Ovary (tissue), 9 donors: ENCODE measurements around the gene NFASC. TPM values are rescaled to one million over a fixed set of nuclear protein-coding genes. Genes with fewer than 3 reads are reported as not detected.

ENCODE experiments used
- DNase-seq, 5 donors: peaks; one replicate each; pipeline ENCODE4 v3.0.0-alpha.2; 2019 to 2020
- H3K27ac ChIP-seq, 2 donors: fragments of 200-600 bp; one replicate each; pipeline versions ENCODE4 v1.5.1 to v1.8.0; 2019 to 2022
- H3K27me3 ChIP-seq: fragments of 200-600 bp; one replicate; pipeline ENCODE4 v1.8.0; 2022
- H3K36me3 ChIP-seq: fragments of 200-600 bp; sonication (generic); one replicate; pipeline ENCODE4 v1.5.1; 2019
- H3K4me1 ChIP-seq: one replicate; pipeline ENCODE4 v1.8.1; 2013; ENCODE audit warnings: mild to moderate bottlenecking, moderate library complexity; ENCODE audit not compliant: insufficient read depth
- H3K4me3 ChIP-seq: fragments of 200-600 bp; sonication (generic); one replicate; pipeline ENCODE4 v1.5.1; 2017
- H3K9me3 ChIP-seq, 2 donors: fragments of 200-600 bp in 1 of 2; sonication (generic) in 1 of 2; one replicate each; pipeline versions ENCODE4 v1.5.1 to v1.8.1; 2013 to 2019; ENCODE audit warnings: mild to moderate bottlenecking in 1 of 2, moderate library complexity in 1 of 2
- EP300 ChIP-seq: sonication (generic); formaldehyde crosslinking; IDR thresholded peaks from one replicate; pipeline ENCODE4 v1.6.1; 2017; ENCODE audit warnings: antibody characterized with exemption
- POLR2A ChIP-seq: fragments of 450-650 bp; IDR thresholded peaks from one replicate; pipeline ENCODE4 v1.6.1; 2017; ENCODE audit warnings: antibody characterized with exemption, mild to moderate bottlenecking, moderate library complexity
- WGBS, 3 donors: extraction: QIAGEN DNeasy Blood & Tissue Kit in 1 of 3; methylation state at CpG; one replicate each; pipeline versions ENCODE4 v1.1.5 to v1.1.7; 2013 to 2017; 5-methylcytosine and 5-hydroxymethylcytosine counted together
- intact Hi-C, 4 donors: fragments of 100-400 bp; cut with DNase I; formaldehyde crosslinking; loops; one replicate each; pipeline versions ENCODE4 v1.11.0 to v1.15.1; 2022 to 2023
- polyA plus RNA-seq, 2 donors: library from polyadenylated mRNA; stranded (reverse); fragments of 200-250 nt in 1 of 2; fragments of 350-450 nt in 1 of 2; fragmentation: Illumina TruSeq in 1 of 2; extraction: RNeasy Lipid Tissue Mini Kit (QIAGEN cat#74804) in 1 of 2; gene quantifications; one replicate each; pipeline ENCODE4 v1.2.3, GENCODE V29; 2013 to 2014
- total RNA-seq, 7 donors: library from RNA; depleted of rRNA in 2 of 7; stranded (reverse); fragments of >200 nt in 2 of 7; fragmentation: NEBNext Ultra II Directional in 3 of 7; extraction: Animal tissue kit (Norgen Biotek cat#: 25700) in 3 of 7; gene quantifications; one replicate each; pipeline versions ENCODE4 v1.1.0 to v1.2.4, GENCODE V29; 2016 to 2023
- TF ChIP-seq, protein P1 (sequence below), 3 donors: fragments of 450-650 bp in 2 of 3; fragments of 200-600 bp in 1 of 3; IDR thresholded peaks; one replicate each; pipeline versions ENCODE4 v1.5.1 to v1.8.0; 2016 to 2022; ENCODE audit warnings: antibody characterized with exemption in 3 of 3, mild to moderate bottlenecking in 1 of 3
- donor health status: DM: no; HTN: no; CAD: no; lungs with moderate emphysema.
- donor health status: DM: no; HTN: no; CAD: no.
- donor health status: Bipolar disorder and iron deficiency.
- donor health status: DM: yes; HTN: yes; CAD: no.
- donor health status: DM: no; HTN: no; CAD: no.
- donor health status: DM: yes; HTN: yes; CAD: no.

Gene NFASC
- total and polyA plus RNA-seq, 9 donors = 9.3 to 73.2 (median 20.9) TPM

DNA sequence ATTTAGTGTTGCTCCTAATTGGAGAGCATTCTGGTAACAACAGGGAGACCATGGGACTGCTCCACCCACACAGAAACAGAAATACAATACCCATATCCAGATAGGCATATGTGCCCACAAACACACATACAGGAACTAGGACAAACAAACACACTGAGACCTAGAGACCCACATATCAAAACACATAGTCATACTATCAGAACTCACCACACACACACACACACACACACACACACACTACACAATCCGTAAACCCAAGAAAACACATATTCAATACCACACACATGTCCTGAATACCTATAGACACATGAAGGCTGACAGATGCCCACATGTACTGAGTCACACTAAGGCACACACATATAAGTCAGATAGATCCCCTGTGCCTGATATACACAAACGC, 3.5 kb upstream of the NFASC start:
- 85 to 94% (median 86%) methylated on average over 2 of the region's 2 CpGs for WGBS, 3 donors
- no peak overlapping the region for H3K27ac ChIP-seq
- DNase-seq = no peak
- peaks cover 32% of the 10 kb centered on the region for H3K4me1 ChIP-seq
- H3K27me3 ChIP-seq = no peaks in the 10 kb centered on the region
- intact Hi-C loops = loop anchor here in 1 of 4 donors (2.0 kb wide), 1 partner anchor 66 kb away; no protein-coding TSS in a partner anchor
- H3K9me3 ChIP-seq = no peaks in the 10 kb centered on the region
- H3K36me3 ChIP-seq = no peaks in the 10 kb centered on the region
- no peak for TF ChIP-seq POLR2A
- TF ChIP-seq, protein P1, sequence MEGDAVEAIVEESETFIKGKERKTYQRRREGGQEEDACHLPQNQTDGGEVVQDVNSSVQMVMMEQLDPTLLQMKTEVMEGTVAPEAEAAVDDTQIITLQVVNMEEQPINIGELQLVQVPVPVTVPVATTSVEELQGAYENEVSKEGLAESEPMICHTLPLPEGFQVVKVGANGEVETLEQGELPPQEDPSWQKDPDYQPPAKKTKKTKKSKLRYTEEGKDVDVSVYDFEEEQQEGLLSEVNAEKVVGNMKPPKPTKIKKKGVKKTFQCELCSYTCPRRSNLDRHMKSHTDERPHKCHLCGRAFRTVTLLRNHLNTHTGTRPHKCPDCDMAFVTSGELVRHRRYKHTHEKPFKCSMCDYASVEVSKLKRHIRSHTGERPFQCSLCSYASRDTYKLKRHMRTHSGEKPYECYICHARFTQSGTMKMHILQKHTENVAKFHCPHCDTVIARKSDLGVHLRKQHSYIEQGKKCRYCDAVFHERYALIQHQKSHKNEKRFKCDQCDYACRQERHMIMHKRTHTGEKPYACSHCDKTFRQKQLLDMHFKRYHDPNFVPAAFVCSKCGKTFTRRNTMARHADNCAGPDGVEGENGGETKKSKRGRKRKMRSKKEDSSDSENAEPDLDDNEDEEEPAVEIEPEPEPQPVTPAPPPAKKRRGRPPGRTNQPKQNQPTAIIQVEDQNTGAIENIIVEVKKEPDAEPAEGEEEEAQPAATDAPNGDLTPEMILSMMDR (IDR thresholded peaks at IDR 0.05) = no peak
- H3K4me3 ChIP-seq = no peak overlapping the region

DNA sequence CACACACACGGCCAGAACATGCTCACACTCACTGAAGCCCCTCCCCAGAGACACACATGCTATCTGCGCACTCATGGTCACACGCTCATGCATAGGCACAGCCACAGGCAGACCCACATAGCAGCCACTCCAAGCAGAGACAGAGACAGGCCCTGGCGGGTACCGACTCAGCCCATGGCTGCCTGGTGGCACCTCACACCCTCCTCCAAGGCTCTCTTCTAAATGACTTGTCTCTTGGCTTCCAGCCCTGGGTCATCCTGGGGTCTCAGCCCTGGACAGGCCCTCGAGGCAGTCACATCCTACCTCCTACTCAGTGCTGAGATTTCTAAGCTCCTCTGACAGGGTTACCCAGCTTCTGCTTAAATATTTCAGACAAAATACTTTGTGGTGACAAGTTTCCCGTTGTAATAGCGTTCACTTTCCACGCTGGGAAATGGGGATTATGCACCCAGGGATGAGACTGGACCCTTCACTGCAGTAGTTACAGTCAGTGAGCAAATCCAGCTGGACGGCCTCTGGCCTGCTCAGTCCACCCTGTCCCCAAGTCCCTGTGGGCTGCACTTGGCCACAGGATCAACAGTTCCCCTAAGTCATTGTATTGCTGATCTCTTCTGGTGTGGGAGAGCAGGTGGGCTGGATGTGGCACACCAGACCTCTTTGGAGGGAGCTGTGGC, 2.9 kb upstream of the NFASC start:
- DNase-seq = no peak
- TF ChIP-seq POLR2A = no peak
- TF ChIP-seq, protein P1 (IDR thresholded peaks at IDR 0.05) = no peak
- no peak for TF ChIP-seq EP300
- no peaks in the 10 kb centered on the region for H3K27me3 ChIP-seq
- H3K4me1 ChIP-seq = peaks cover 36% of the 10 kb centered on the region
- H3K4me3 ChIP-seq = no peak overlapping the region
- intact Hi-C loops = loop anchor here in 1 of 4 donors (2.0 kb wide), 1 partner anchor 65 kb away; no protein-coding TSS in a partner anchor
- H3K27ac ChIP-seq = no peak overlapping the region
- H3K9me3 ChIP-seq = no peaks in the 10 kb centered on the region
- H3K36me3 ChIP-seq = no peaks in the 10 kb centered on the region
- 71 to 76% (median 72%) methylated on average over 10 of the region's 10 CpGs for WGBS, 3 donors

DNA sequence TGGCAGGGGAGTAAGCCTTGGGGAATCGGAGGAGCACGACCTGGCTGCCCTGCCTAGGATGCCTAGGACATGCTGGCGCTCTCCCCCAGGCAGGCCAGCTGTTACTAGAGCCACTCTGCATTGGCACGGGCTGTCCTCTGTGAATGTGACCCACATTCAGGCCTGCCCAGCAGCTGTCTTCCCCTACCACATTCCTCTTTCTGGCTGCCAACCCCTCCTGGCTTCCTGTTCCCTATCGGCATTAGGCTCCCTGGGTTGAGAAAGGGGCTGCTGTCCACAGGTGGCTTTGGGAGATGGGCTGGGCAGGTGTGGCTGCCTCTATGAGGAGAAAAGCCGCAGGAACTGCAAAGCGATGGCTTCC, 2.3 kb upstream of the NFASC start:
- no peak overlapping the region for H3K4me3 ChIP-seq
- DNase-seq = no peak
- no peaks in the 10 kb centered on the region for H3K27me3 ChIP-seq
- WGBS, 3 donors = 64 to 86% (median 76%) methylated on average over 7 of the region's 7 CpGs
- no peaks in the 10 kb centered on the region for H3K36me3 ChIP-seq
- H3K9me3 ChIP-seq = no peaks in the 10 kb centered on the region
- H3K4me1 ChIP-seq = peaks cover 39% of the 10 kb centered on the region
- no peak overlapping the region for H3K27ac ChIP-seq
- TF ChIP-seq, protein P1 (IDR thresholded peaks at IDR 0.05) = no peak
- no peak for TF ChIP-seq EP300
- TF ChIP-seq POLR2A = no peak
- intact Hi-C loops = no loop called here

DNA sequence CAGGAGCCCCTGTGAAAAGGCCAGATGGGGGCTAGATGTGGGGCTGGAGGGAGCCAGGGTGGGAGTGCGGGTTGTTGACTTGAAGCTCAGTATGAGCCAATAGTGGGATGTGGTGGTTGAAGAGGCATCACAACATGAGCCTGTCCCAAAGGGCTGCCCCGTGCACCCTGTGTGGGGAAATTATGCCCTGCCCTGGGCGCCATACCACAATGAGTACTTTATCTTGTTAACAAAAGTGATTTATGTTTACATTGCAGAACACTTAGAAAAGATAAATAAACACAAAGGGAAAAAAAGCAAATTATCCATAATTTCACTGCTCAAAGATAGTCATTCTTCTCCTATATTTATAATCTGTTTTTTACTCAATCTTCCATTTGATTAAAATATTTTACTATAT, 1.6 kb upstream of the NFASC start:
- Histone ChIP-seq H3K27me3 (no peaks in the 10 kb centered on the region), H3K36me3 (no peaks in the 10 kb centered on the region), H3K4me3 (no peak overlapping the region), H3K4me1 (peaks cover 40% of the 10 kb centered on the region), H3K9me3 (no peaks in the 10 kb centered on the region), H3K27ac (no peak overlapping the region)
- DNase-seq = no peak
- 86 to 89% (median 88%) methylated on average over 3 of the region's 3 CpGs for WGBS, 3 donors
- intact Hi-C loops = no loop called here
- TF ChIP-seq POLR2A (no peak), EP300 (no peak)
- TF ChIP-seq, protein P1 (IDR thresholded peaks at IDR 0.05) = no peak
